ENCODE measurements around the gene TRAPPC5.
A peak's percentile ranks its signal among the peaks of the same experiment; 100 is the strongest.

Gene TRAPPC5

GRCh38 chr19:7682175-7682855 is 1.7 kb downstream of the TRAPPC5 start:
- Histone ChIP-seq H3K27me3 (ENCODE audit: insufficient read depth, poor library complexity, severe bottlenecking) (no peaks in the 10 kb centered on the region), H3K27ac (replicated peaks) (peak overlapping the region; percentile 95), H3K4me3 (replicated peaks; ENCODE audit: insufficient read depth, low read length) (peak overlapping the region; percentile 95)
- TF ChIP-seq, protein P1, sequence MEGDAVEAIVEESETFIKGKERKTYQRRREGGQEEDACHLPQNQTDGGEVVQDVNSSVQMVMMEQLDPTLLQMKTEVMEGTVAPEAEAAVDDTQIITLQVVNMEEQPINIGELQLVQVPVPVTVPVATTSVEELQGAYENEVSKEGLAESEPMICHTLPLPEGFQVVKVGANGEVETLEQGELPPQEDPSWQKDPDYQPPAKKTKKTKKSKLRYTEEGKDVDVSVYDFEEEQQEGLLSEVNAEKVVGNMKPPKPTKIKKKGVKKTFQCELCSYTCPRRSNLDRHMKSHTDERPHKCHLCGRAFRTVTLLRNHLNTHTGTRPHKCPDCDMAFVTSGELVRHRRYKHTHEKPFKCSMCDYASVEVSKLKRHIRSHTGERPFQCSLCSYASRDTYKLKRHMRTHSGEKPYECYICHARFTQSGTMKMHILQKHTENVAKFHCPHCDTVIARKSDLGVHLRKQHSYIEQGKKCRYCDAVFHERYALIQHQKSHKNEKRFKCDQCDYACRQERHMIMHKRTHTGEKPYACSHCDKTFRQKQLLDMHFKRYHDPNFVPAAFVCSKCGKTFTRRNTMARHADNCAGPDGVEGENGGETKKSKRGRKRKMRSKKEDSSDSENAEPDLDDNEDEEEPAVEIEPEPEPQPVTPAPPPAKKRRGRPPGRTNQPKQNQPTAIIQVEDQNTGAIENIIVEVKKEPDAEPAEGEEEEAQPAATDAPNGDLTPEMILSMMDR (IDR thresholded peaks at IDR 0.05; ENCODE audit: insufficient read depth, low read length), result peak; percentile 38
- no peak for TF ChIP-seq SPI1 (IDR thresholded peaks at IDR 0.05; ENCODE audit: borderline replicate concordance, low read depth)
- no peak for DNase-seq (ENCODE audit: low read depth in 1 of 2, low spot score in 1 of 2)

GRCh38 chr19:7685546-7686445 is 5.2 kb downstream of the TRAPPC5 start:
- Histone ChIP-seq H3K27me3 (ENCODE audit: insufficient read depth, poor library complexity, severe bottlenecking) (no peaks in the 10 kb centered on the region), H3K27ac (replicated peaks) (no peak overlapping the region), H3K4me3 (replicated peaks; ENCODE audit: insufficient read depth, low read length) (no peak overlapping the region)
- no peak for TF ChIP-seq SPI1 (IDR thresholded peaks at IDR 0.05; ENCODE audit: borderline replicate concordance, low read depth)
- TF ChIP-seq GABPA (IDR thresholded peaks at IDR 0.05; ENCODE audit: low read depth), result no peak
- peak; percentile 58; the same call in 1 of the 2 replicates for TF ChIP-seq POLR2AphosphoS5 (IDR thresholded peaks at IDR 0.05; ENCODE audit: low read depth)
- no peak for DNase-seq (ENCODE audit: low read depth in 1 of 2, low spot score in 1 of 2)

- Histone ChIP-seq H3K27me3 (ENCODE audit: insufficient read depth, poor library complexity, severe bottlenecking) (no peaks in the 10 kb centered on the region), H3K27ac (replicated peaks) (no peak overlapping the region), H3K4me3 (replicated peaks; ENCODE audit: insufficient read depth, low read length) (no peak overlapping the region)
- no peak for DNase-seq (ENCODE audit: low read depth in 1 of 2, low spot score in 1 of 2)
- TF ChIP-seq POLR2AphosphoS5 (IDR thresholded peaks at IDR 0.05; ENCODE audit: low read depth) (no peak), SPI1 (IDR thresholded peaks at IDR 0.05; ENCODE audit: borderline replicate concordance, low read depth) (no peak), GABPA (IDR thresholded peaks at IDR 0.05; ENCODE audit: low read depth) (no peak)
- TF ChIP-seq, protein P1 (IDR thresholded peaks at IDR 0.05; ENCODE audit: insufficient read depth, low read length), result no peak
- TF ChIP-seq, protein P2, sequence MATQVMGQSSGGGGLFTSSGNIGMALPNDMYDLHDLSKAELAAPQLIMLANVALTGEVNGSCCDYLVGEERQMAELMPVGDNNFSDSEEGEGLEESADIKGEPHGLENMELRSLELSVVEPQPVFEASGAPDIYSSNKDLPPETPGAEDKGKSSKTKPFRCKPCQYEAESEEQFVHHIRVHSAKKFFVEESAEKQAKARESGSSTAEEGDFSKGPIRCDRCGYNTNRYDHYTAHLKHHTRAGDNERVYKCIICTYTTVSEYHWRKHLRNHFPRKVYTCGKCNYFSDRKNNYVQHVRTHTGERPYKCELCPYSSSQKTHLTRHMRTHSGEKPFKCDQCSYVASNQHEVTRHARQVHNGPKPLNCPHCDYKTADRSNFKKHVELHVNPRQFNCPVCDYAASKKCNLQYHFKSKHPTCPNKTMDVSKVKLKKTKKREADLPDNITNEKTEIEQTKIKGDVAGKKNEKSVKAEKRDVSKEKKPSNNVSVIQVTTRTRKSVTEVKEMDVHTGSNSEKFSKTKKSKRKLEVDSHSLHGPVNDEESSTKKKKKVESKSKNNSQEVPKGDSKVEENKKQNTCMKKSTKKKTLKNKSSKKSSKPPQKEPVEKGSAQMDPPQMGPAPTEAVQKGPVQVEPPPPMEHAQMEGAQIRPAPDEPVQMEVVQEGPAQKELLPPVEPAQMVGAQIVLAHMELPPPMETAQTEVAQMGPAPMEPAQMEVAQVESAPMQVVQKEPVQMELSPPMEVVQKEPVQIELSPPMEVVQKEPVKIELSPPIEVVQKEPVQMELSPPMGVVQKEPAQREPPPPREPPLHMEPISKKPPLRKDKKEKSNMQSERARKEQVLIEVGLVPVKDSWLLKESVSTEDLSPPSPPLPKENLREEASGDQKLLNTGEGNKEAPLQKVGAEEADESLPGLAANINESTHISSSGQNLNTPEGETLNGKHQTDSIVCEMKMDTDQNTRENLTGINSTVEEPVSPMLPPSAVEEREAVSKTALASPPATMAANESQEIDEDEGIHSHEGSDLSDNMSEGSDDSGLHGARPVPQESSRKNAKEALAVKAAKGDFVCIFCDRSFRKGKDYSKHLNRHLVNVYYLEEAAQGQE (IDR thresholded peaks at IDR 0.05; ENCODE audit: insufficient replicate concordance, low read depth), result no peak
These were observed 6.5 kb downstream of the TRAPPC5 start for GRCh38 chr19:7687177-7687576.

DNA sequence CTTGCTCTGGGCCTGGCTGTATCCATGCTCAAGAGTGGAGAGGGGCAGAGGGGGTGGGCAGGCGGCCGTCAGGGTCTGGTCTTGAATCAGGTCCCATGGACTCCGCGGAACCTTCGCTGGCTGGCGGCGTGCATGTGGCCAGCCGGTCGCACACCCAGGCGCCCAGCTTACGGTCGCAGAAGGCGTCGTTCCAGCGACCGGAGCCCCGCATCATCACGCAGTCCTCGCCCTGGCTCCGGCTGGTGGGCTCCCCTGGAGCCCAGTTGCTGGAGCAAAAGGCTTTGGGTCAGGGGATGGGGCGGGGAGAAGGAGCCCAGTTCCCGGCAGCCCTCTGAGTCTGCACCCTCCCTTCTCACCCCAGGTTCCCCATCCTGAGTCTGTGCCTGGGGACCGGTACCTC is 8.5 kb downstream of the TRAPPC5 start:
- Histone ChIP-seq H3K4me3 (replicated peaks; ENCODE audit: insufficient read depth, low read length) (no peak overlapping the region), H3K27ac (replicated peaks) (no peak overlapping the region), H3K27me3 (ENCODE audit: insufficient read depth, poor library complexity, severe bottlenecking) (no peaks in the 10 kb centered on the region)
- no peak for DNase-seq (ENCODE audit: low read depth in 1 of 2, low spot score in 1 of 2)
- TF ChIP-seq, protein P1 (IDR thresholded peaks at IDR 0.05; ENCODE audit: insufficient read depth, low read length), result no peak
- no peak for TF ChIP-seq SPI1 (IDR thresholded peaks at IDR 0.05; ENCODE audit: borderline replicate concordance, low read depth)
